Endodermal cell (in vitro differentiated cells): ENCODE results near the gene CHI3L1. TPM values are rescaled to one million over a fixed set of nuclear protein-coding genes. Genes with fewer than 3 reads are reported as not detected.

ENCODE experiments used
- DNase-seq: peaks from one replicate; pipeline ENCODE4 v3.0.0-alpha.2; 2017
- H3K27ac ChIP-seq: 2 replicates; pipeline ENCODE4 v1.5.1; 2013; ENCODE audit warnings: mild to moderate bottlenecking, low read depth, low read length, moderate library complexity
- H3K27me3 ChIP-seq: 2 replicates; pipeline ENCODE4 v1.6.1; 2013; ENCODE audit warnings: mild to moderate bottlenecking, low read length, moderate library complexity; ENCODE audit not compliant: insufficient read depth, control insufficient read depth, poor library complexity, severe bottlenecking
- H3K36me3 ChIP-seq: 2 replicates; pipeline ENCODE4 v1.7.0; 2013; ENCODE audit warnings: mild to moderate bottlenecking, low read length, moderate library complexity; ENCODE audit not compliant: control insufficient read depth, insufficient read depth
- H3K4me1 ChIP-seq: one replicate; pipeline ENCODE4 v1.7.0; 2013; ENCODE audit warnings: low read length; ENCODE audit not compliant: control insufficient read depth, insufficient read depth
- H3K4me3 ChIP-seq: 2 replicates; pipeline ENCODE4 v1.5.1; 2013; ENCODE audit warnings: mild to moderate bottlenecking, low read length, moderate library complexity
- H3K9ac ChIP-seq: 2 replicates; pipeline ENCODE4 v1.6.1; 2013; ENCODE audit warnings: mild to moderate bottlenecking, low read length, moderate library complexity; ENCODE audit not compliant: poor library complexity, severe bottlenecking; ENCODE audit errors: extremely low read depth
- H3K9me3 ChIP-seq: 2 replicates; pipeline ENCODE4 v1.6.1; 2013; ENCODE audit warnings: mild to moderate bottlenecking, low read length, moderate library complexity; ENCODE audit not compliant: control insufficient read depth
- H3K27ac Mint-ChIP-seq: 2 replicates; pipeline ENCODE4 v1.8.0; 2020; ENCODE audit warnings: mixed read lengths
- H3K27me3 Mint-ChIP-seq: 2 replicates; pipeline ENCODE4 v1.8.0; 2021; ENCODE audit warnings: mild to moderate bottlenecking, mixed read lengths; ENCODE audit not compliant: insufficient read depth
- H3K36me3 Mint-ChIP-seq: 2 replicates; pipeline ENCODE4 v1.8.0; 2020; ENCODE audit warnings: low read depth, mixed read lengths
- H3K4me1 Mint-ChIP-seq: 2 replicates; pipeline ENCODE4 v1.8.0; 2020; ENCODE audit warnings: mixed read lengths
- H3K4me3 Mint-ChIP-seq: 2 replicates; pipeline ENCODE4 v1.8.0; 2020; ENCODE audit warnings: mild to moderate bottlenecking, moderate library complexity, mixed read lengths
- H3K9me3 Mint-ChIP-seq: 2 replicates; pipeline ENCODE4 v1.8.0; 2020; ENCODE audit warnings: mild to moderate bottlenecking, mixed read lengths
- CTCF ChIP-seq: fragments of 200-600 bp; sonication (generic); conservative IDR thresholded peaks from 2 replicates; pipeline ENCODE4 v1.5.0; 2021; ENCODE audit warnings: antibody characterized with exemption, mild to moderate bottlenecking
- WGBS, 2 experiments: methylation state at CpG; one replicate each; pipeline versions ENCODE4 v1.1.5 to v1.1.7; 2013; ENCODE audit warnings: missing lambda C conversion rate in 2 of 2, mixed read lengths in 1 of 2; ENCODE audit not compliant: insufficient coverage in 1 of 2, insufficient read length in 1 of 2; 5-methylcytosine and 5-hydroxymethylcytosine counted together
- total RNA-seq, 2 donors: library from RNA; stranded (reverse); fragmentation: NEBNext Ultra II Directional in 1 of 2; extraction: Animal tissue kit (Norgen Biotek cat#: 25700) in 1 of 2; gene quantifications; 2 replicates in 1 of 2; 3 replicates in 1 of 2; pipeline ENCODE4 v1.2.1, GENCODE V29; 2021

Gene CHI3L1
- total RNA-seq, 2 donors from 2014 or later = 0.18 to 1.1 TPM

- Histone ChIP-seq H3K4me3 (no peak overlapping the region), H3K36me3 (peaks cover 14% of the 10 kb centered on the region), H3K9ac (no peak overlapping the region), H3K27ac (no peak overlapping the region), H3K9me3 (no peaks in the 10 kb centered on the region), H3K4me1 (peaks cover 10% of the 10 kb centered on the region), H3K27me3 (no peaks in the 10 kb centered on the region)
- peak; percentile 49 for TF ChIP-seq CTCF
- Mint-ChIP-seq H3K4me3 (no peak overlapping the region), H3K4me1 (peaks cover 9% of the 10 kb centered on the region), H3K36me3 (no peaks in the 10 kb centered on the region), H3K9me3 (no peaks in the 10 kb centered on the region), H3K27ac (no peak overlapping the region), H3K27me3 (no peaks in the 10 kb centered on the region)
- DNase-seq = no peak
- WGBS, 2 experiments = 100% methylated on average over 1 of the region's 1 CpG
Observed at GRCh38 chr1:203136409-203137042, 50.0 kb downstream of the CHI3L1 start.

- H3K9me3 ChIP-seq = no peaks in the 10 kb centered on the region
- Mint-ChIP-seq H3K36me3 (no peaks in the 10 kb centered on the region), H3K9me3 (no peaks in the 10 kb centered on the region), H3K27me3 (no peaks in the 10 kb centered on the region), H3K4me3 (no peak overlapping the region), H3K27ac (no peak overlapping the region), H3K4me1 (peaks cover 9% of the 10 kb centered on the region)
- DNase-seq = no peak
- H3K4me3 ChIP-seq = no peak overlapping the region
- H3K27ac ChIP-seq = no peak overlapping the region
- no peak overlapping the region for H3K9ac ChIP-seq
- peaks cover 5% of the 10 kb centered on the region for H3K4me1 ChIP-seq
- H3K27me3 ChIP-seq = no peaks in the 10 kb centered on the region
- peaks cover 14% of the 10 kb centered on the region for H3K36me3 ChIP-seq
- WGBS, 2 experiments = 74 to 86% methylated on average over 5 to 8 of the region's 8 CpGs
- TF ChIP-seq CTCF = no peak
Observed at GRCh38 chr1:203135636-203136305, 50.7 kb downstream of the CHI3L1 start.

- H3K9me3 ChIP-seq = no peaks in the 10 kb centered on the region
- H3K9ac ChIP-seq = no peak overlapping the region
- no peak overlapping the region for H3K27ac ChIP-seq
- 81 to 93% methylated on average over 5 to 11 of the region's 12 CpGs for WGBS, 2 experiments
- H3K36me3 ChIP-seq = peaks cover 14% of the 10 kb centered on the region
- Mint-ChIP-seq H3K4me3 (no peak overlapping the region), H3K9me3 (no peaks in the 10 kb centered on the region), H3K4me1 (peaks cover 12% of the 10 kb centered on the region), H3K27ac (no peak overlapping the region), H3K36me3 (no peaks in the 10 kb centered on the region), H3K27me3 (peaks cover 11% of the 10 kb centered on the region)
- H3K4me1 ChIP-seq = no peaks in the 10 kb centered on the region
- H3K4me3 ChIP-seq = no peak overlapping the region
- no peaks in the 10 kb centered on the region for H3K27me3 ChIP-seq
- DNase-seq = no peak
- no peak for TF ChIP-seq CTCF
Observed at GRCh38 chr1:203133970-203134725, 52.4 kb downstream of the CHI3L1 start.
